ENCODE results near the gene RBM20. TPM values are rescaled to one million over a fixed set of nuclear protein-coding genes. Genes with fewer than 3 reads are reported as not detected.
A peak's percentile ranks its signal among the peaks of the same experiment; 100 is the strongest.

RBM20 gene
- total RNA-seq, 2 donors from 2014 or later, result 7.8 to 13.9 TPM

- Histone ChIP-seq H3K27ac (no peak overlapping the region), H3K4me3 (no peak overlapping the region), H3K4me1 (ENCODE audit: control insufficient read depth in 1 of 2, low read depth in 2 of 2) (peaks cover 0 to 22% of the 10 kb centered on the region in 2 donors), H3K9me3 (no peaks in the 10 kb centered on the region), H3K36me3 (no peaks in the 10 kb centered on the region), H3K27me3 (replicated peaks; ENCODE audit: insufficient read depth) (no peaks in the 10 kb centered on the region)
- ATAC-seq (ENCODE audit: insufficient number of reproducible peaks, low FRiP score, low read depth), result no peak
- no peak for DNase-seq (ENCODE audit: low spot score)
- TF ChIP-seq CTCF (IDR thresholded peaks at IDR 0.05), result no peak
These were observed 31.9 kb downstream of the RBM20 start for GRCh38 chr10:110676016-110676415.

GRCh38 chr10:110679486-110680272, 35.5 kb downstream of the RBM20 start:
- Histone ChIP-seq H3K9me3 (no peaks in the 10 kb centered on the region), H3K36me3 (no peaks in the 10 kb centered on the region), H3K27me3 (replicated peaks; ENCODE audit: insufficient read depth) (no peaks in the 10 kb centered on the region), H3K27ac (no peak overlapping the region), H3K4me1 (ENCODE audit: control insufficient read depth in 1 of 2, low read depth in 2 of 2) (peaks cover 0 to 24% of the 10 kb centered on the region in 2 donors), H3K4me3 (no peak overlapping the region)
- ATAC-seq (ENCODE audit: insufficient number of reproducible peaks, low FRiP score, low read depth), result no peak
- no peak for TF ChIP-seq CTCF (IDR thresholded peaks at IDR 0.05)
- no peak for DNase-seq (ENCODE audit: low spot score)

- ATAC-seq (ENCODE audit: insufficient number of reproducible peaks, low FRiP score, low read depth) (no peak), DNase-seq (ENCODE audit: low spot score) (no peak)
- no peak for TF ChIP-seq CTCF (IDR thresholded peaks at IDR 0.05)
These were observed 36.3 kb downstream of the RBM20 start for GRCh38 chr10:110680273-110681020.

GRCh38 chr10:110681023-110681681, 37.0 kb downstream of the RBM20 start:
- peaks cover 0 to 31% of the 10 kb centered on the region in 2 donors for H3K4me1 ChIP-seq (ENCODE audit: control insufficient read depth in 1 of 2, low read depth in 2 of 2)
- no peaks in the 10 kb centered on the region for H3K9me3 ChIP-seq
- DNase-seq (ENCODE audit: low spot score) (no peak), ATAC-seq (ENCODE audit: insufficient number of reproducible peaks, low FRiP score, low read depth) (no peak)
- H3K27me3 ChIP-seq (replicated peaks; ENCODE audit: insufficient read depth), result no peaks in the 10 kb centered on the region
- H3K36me3 ChIP-seq, result no peaks in the 10 kb centered on the region
- H3K27ac ChIP-seq, result no peak overlapping the region
- no peak overlapping the region for H3K4me3 ChIP-seq
- TF ChIP-seq CTCF (IDR thresholded peaks at IDR 0.05), result peak; percentile 41

More at GRCh38 chr10:110680273-110681020, 36.3 kb downstream of the RBM20 start:
- Histone ChIP-seq H3K4me3 (no peak overlapping the region), H3K4me1 (ENCODE audit: control insufficient read depth in 1 of 2, low read depth in 2 of 2) (peaks cover 0 to 31% of the 10 kb centered on the region in 2 donors), H3K27ac (no peak overlapping the region), H3K36me3 (no peaks in the 10 kb centered on the region), H3K9me3 (no peaks in the 10 kb centered on the region), H3K27me3 (replicated peaks; ENCODE audit: insufficient read depth) (no peaks in the 10 kb centered on the region)

- H3K27me3 ChIP-seq (replicated peaks; ENCODE audit: insufficient read depth), result no peaks in the 10 kb centered on the region
- H3K36me3 ChIP-seq, result no peaks in the 10 kb centered on the region
- no peak overlapping the region for H3K4me3 ChIP-seq
- ATAC-seq (ENCODE audit: insufficient number of reproducible peaks, low FRiP score, low read depth), result no peak
- H3K27ac ChIP-seq, result no peak overlapping the region
- H3K4me1 ChIP-seq (ENCODE audit: control insufficient read depth in 1 of 2, low read depth in 2 of 2), result peaks cover 0 to 31% of the 10 kb centered on the region in 2 donors
- no peaks in the 10 kb centered on the region for H3K9me3 ChIP-seq
- no peak for TF ChIP-seq CTCF (IDR thresholded peaks at IDR 0.05)
- no peak for DNase-seq (ENCODE audit: low spot score)
These were observed 38.2 kb downstream of the RBM20 start for GRCh38 chr10:110682348-110682747.
